ENCODE results near the gene KCNQ5.
A peak's percentile ranks its signal among the peaks of the same experiment; 100 is the strongest.
"Not testable (repeated sequence)": the region's sequence is repeated elsewhere in the genome, so short reads cannot be mapped to it uniquely, and the experiment has no call there.

The KCNQ5 gene

DNA sequence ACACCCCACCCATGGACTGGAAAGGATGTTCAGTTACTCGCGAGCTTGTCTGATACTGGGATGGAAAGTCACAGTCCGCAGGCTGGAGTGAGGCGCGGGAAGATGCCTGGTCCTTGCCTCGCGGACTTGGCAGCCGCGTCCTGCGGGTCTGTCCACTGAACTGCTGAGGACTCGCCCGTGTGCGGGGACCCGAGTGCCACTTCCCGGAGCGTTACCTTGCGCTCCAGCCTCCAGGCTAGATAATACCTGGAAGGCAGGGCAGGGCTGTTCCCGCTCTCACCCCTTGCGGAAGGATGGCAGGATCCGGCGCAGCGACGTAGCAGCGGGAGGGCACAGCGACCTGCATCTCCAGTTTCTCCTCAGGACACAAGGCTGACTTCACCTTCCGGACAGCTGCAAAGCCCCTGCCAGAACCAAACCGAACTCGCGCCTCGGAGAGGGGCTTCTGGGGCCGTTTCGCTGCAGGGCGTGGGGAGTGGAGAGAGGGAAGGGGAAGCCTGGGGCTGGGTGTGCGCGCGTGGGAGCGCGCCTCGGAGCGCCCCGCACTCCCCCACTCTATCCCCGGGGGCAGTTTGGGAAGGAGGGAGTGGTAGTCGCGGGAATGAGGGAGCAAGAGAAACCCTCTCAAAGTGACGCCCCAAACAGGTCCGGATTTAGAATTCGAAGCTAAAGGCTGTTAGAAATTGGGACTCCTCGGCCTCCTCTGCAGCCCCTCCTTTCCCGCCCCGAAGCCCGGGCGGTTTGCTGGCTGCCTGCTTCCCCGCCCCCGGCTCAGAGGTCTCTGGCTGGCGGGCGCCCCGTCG, at the start of gene KCNQ5:
TSS of gene KCNQ5 (plus strand) at position 774 of the 803 bp plus-strand sequence.
- no peak for DNase-seq

DNA sequence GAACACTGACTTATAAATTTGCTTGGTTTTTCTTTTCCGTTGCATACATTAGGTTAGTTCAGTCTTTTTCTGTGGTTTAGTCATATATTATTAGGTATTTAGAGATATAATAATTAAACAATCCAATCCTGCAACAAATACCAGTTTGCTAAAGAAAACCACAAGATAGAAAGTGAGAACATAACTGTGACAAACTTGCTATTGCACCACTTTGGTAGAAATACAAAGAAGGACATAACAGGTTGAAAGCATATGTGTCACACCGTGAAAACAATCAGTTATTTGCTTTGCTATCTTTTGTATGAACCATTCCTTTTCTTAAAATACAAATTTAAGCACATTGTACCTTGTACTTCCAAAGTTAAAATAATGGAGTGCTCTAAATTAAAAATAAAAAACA, 42.0 kb upstream of the KCNQ5 start:
- no peak for DNase-seq

DNA sequence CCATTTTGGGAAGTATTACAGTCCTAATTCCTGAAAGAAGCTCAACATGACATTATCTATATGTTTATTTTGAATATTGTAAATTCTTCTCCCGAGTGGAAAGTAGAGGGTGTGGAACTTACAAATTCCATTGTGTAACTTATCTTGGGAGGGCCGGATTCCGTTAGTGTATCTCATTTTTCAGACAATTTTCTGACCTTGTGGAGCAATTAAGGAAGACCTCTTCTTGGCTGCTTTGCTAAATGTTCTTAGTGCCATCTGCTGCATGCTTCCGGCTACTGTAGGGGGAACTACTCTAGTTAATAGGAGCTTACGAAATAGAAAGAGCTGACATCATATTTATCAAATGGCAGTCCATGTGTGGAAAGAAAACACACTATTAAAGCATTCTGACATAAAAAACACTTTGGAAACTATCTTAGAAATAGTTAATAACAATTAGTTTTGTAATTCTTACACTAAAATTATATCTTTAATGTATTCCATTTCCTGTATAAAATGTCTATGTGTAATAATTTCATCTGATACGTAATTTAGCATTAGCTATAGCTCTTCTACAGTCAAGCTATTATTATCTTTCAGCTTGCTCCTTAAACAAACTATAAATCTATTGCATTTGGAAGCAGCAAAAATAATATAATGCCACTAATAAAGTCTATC, 41.5 kb upstream of the KCNQ5 start:
- peak; percentile 29 for DNase-seq

DNA sequence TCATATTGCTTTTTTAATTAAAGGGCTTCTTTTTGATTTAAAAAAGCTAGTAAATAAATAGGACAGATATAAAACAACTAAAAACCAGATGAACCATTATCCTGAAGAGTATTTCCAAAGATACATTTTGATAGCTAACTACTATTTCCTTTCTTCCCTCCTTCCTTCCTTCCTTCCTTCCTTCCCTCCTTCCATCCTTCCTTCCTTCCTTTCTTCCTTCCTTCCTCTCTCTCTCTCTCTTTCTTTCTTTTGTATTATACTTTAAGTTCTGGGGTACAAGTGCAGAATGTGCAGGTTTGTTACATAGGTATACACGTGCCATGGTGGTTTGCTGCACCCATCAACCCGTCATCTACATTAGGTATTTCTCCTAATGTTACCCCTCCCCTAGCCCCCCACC, 40.9 kb upstream of the KCNQ5 start:
- not testable (repeated sequence) for DNase-seq

DNA sequence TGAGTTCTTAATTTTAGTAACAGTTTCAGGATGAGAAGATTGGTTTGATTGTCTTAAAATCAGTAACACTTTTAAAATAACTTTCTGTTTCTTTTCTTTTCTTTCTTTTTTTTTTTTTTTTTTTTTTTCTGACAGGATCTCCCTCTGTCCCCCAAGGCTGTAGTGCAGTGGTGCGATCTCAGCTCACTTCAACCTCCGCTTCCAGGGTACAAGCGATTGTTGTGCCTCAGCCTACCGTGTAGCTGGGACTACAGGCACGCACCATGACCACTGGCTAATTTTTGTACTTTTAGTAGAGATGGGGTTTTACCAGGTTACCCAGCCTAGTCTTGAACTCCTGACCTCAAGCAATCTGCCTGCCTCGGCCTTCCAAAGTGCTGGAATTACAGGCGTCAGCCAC, 33.7 kb upstream of the KCNQ5 start:
- no peak for DNase-seq

DNA sequence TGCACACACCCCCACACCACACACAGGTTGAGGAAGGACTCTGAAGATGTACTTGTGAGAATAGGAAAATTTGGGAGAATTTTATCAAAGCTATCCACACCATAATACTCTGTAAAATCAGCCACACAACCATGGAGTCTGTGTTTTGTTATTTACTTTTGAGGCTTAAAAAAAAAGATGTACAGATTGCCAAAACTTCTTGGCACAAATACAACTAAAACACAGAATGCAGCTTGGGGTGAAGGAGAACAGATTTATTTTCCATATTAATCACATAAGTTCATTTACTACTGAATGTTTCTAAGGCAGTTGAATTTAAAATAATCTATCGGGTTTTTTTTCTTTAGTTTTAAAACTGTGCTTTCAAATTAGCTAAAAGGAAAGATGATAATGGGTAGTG, 32.8 kb upstream of the KCNQ5 start:
- DNase-seq = no peak

DNA sequence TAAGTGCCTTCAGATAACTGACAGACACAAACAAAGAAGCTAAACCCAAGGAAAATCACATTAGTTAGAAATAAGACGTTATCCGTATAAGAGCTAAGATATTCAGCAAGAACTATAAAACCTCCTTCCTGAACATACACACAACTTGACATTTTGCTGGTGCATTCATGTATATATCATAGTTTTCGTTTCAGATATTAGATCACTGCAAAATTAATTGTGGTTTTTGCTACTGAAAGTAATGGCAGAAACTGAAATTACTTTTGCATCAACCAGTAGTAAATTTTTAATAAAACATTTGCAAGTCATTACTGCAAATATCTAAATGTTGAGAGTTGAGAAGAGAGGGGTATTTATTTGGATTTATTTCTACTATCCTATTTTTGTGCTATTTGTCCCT, 26.1 kb upstream of the KCNQ5 start:
- no peak for DNase-seq

DNA sequence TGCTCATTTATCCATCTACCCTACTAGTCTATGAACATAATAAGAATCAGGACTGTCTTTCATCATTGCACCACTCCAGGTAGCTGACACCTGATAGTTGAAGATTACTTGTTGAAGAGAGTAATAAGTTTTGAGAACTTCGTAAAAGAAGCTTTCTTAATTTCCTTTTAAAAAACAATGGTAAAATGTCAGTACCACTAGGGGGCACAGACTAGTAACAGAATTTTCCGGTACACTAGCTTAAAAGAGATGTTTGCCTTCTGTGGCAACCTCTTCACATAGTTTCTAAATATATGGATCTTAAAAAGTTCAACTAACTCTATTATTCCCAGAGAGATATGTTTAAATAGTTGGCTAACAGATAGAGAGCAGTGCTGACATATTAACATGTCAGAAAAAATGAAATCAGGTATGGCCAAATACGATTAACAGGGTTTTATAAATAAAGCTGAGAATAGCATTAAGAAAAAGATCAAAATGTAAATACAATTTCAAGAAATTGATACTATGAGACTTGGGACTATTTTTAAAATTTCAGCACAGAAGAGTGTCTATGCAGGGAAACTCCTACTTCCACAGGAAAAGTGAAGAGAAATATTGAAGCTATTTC, 5.4 kb upstream of the KCNQ5 start:
- DNase-seq = peak; percentile 4

DNA sequence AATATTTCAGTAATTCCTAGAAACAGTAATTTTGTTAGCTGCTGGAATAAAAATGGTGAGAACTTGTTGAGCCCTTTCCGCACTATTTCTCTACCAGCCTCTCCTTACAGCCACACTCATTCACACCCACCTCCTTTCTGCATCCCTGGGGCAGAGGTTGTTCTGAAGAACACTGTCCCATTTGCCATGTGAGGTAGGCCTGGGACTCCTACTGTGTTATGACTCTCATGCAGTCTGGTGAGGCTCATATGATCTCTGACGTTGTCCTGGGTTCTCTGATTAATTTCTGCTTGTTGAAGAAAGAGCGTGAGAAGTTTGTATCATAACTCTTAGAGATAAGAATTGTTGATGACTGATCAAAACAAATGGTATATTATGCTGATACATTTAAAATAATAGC, 4.1 kb upstream of the KCNQ5 start:
- no peak for DNase-seq

DNA sequence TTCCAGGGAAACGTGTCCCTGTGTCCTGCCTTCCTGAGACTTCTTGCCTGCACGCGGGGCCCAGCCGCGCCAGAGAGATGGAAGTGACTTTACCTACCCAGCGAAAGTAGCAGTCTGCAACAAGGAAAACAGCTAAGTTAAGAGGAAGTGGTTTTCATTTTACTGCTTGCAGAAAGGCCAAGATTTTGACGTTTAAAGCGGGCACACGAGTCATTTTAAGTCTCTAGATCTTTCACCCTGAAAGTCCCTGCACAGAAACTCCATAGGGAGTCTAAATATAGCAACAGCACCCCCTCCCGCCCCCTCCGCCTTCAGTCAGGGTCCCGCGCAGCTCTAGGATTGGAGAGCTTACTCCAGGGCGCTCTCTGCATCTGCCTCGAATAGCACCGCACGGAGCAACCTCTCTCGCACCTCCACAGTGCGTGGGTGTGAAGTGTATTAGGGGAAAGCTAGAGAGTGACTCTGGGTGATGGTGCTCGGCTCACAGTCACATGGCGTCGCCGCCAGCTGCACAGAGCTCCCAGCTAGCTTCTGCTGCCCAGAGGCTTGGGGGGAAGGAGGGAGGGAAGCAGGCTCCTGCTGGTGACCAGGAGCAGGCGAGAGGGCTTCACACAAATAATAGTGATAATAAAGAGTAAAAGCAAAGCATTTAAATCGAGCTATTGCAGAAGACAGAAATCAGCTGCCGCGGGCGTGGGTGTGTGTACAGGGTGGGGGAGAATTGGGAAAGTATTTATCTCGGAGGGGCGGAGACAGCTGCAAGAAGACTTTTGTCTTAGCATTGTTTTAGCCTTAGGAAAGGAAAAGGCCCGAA, 1.8 kb upstream of the KCNQ5 start:
- DNase-seq = no peak

DNA sequence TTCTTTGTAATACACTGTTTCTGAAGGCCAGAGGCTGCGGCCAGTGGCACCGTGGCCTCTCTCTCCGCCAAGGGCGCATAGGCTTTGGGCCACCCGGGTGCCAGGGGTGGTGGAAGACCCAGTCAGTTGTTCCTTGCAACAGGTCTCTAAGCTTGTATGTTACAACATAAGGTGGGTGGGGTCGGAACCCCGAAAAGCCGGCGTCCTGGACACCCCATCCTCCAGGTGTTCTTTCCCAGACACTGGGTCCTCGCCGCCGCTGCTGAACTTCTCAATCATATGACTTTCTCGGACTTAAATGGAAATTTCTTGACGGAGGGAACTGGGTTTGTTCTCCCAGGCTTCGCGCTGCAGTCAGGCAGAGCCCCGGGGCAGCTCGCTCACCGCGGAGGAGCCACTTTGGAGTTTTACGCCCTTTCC, 983 bp upstream of the KCNQ5 start:
- no peak for DNase-seq

DNA sequence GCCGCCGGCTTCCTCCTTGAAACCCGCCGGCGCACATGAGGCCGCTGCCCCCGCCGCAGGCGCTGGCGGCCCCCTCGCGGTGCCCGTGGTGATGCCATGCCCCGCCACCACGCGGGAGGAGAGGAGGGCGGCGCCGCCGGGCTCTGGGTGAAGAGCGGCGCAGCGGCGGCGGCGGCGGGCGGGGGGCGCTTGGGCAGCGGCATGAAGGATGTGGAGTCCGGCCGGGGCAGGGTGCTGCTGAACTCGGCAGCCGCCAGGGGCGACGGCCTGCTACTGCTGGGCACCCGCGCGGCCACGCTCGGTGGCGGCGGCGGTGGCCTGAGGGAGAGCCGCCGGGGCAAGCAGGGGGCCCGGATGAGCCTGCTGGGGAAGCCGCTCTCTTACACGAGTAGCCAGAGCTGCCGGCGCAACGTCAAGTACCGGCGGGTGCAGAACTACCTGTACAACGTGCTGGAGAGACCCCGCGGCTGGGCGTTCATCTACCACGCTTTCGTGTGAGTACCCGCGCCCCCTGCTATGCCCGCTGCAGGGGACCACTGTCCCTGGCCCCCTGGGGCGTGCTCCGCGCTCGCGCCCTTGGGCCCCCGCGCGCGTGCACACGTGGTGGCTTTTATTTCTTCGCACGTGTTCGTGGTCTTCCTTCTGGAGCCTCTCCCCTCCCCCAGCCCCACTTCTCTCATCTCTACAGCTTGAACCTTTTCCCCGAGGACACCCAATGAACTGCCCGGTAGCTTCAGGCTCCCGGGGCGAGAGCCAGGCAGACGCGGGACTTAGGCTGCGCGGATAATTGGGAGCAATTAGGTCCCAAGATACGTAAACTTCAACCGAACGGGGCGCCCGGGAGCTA, 453 bp downstream of the KCNQ5 start:
- peak; percentile 43 for DNase-seq

DNA sequence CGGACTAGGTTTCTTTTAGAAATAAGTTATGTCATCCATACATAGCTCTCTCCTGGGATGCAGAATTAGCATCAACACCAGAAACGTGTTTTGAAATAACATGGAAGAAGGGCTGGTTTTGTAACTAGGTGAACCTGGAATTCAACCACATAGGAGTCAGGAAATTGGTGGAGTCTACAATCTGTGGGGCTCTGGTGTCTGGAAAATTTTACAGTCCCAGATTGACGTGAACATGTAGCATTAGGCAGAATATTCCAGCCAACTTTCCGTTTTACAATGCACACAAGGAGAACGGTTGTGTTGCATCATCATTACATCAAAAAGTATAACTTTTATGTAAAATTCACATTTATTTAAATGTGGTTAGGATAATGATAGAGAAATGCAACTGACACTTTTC, 1.9 kb downstream of the KCNQ5 start:
- no peak for DNase-seq

DNA sequence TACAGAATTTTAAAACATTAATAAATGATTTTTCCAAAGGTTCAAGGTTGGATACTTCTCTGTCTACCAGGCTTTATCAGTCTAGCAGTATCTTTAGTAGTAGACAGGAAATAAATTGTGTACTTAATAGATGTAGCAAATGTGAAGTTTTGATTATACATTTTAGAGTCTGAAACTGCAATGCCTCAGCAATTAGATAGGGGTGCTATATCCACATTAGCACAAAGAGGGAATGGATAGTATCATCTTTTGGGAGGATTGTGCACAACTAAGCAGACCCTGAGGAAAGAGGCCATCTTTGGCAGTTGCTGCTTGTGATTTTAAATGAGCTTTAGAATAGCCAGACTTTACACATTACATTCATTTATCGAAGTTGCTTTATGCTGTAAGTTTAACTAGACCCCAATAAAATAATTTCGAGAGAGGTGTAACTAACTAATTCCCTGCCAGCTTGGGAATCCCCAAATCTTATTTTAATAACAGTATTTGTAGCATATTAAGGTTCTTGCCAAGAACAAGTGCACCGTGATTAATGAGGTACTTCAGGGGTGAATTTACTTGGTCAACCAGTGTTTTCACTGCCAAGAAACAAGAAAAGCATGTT, 2.8 kb downstream of the KCNQ5 start:
- DNase-seq = no peak

DNA sequence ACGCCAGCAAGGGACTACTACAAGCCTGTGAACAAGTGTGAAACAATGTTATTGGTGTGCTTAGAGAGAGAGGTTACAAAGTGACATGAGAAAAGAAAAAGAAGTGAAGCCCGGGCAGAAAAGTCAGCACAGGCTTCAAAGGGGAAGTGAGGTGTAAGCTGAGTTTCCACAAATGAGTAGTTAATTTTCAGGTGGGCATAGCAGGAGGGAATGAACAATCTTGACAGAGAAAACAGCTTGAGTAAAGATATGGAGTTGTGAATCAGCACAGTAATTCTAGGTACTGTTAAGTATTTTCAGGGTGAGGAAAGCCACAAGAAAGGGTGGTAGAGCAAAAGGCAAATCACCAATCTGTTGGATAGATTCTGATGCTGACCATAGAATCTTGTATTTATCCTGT, 4.3 kb downstream of the KCNQ5 start:
- DNase-seq = no peak

DNA sequence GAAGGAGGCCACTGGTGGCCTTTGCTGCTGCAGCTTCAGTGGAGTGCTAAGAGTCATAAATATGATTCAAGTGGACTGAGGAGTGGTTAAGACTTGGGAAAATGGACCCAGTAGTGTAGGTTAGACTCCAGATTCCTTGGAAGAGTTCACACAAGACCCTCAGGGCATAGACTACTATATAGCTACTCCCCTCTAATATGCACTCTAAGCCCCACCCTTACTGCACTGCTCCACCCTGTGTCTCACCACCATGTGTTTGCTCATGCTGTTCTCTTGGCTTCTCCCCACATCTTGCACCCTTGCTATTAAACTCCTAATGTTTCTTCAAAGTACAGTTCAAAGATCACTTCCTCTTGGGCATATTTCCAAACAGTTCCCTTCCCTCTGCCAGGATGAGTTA, 5.7 kb downstream of the KCNQ5 start:
- no peak for DNase-seq

DNA sequence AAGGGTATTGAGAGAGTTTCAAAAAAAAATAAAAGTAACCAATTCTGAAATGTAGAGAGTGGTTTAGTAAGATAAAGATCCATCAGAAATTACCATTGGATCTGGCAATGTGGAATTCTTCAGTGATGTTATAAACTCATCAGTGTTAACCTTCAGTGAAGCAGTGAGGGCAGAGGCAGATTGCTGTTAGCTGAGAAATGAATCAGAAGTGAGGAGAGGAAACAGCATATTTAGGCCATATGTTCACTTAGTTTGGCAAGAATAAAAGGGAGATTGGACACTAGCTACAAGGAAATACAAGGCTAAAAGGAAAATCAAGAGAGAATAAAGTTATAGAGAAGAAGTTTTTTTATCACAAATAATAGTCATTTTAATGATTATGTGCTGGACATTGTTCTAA, 9.6 kb downstream of the KCNQ5 start:
- no peak for DNase-seq

DNA sequence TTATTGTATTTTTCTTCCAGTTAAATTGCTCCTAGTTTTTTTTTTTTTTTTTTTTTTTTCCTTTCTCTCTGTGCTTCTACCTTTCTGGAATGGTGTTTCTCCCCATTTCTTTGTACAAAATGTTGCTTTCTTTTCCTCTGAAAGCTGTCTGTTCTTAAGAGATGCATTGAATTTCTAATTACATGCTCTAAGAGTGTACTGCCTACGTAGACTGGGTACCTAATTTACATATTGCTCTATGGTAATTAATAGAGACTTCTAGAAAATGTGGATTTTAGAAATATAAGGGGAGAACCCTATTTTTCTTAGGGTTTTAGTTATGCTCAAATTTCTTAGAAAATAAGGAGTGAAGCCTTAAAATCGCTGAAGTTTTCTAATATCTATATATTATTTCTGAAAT, 13.8 kb downstream of the KCNQ5 start:
- DNase-seq = no peak

DNA sequence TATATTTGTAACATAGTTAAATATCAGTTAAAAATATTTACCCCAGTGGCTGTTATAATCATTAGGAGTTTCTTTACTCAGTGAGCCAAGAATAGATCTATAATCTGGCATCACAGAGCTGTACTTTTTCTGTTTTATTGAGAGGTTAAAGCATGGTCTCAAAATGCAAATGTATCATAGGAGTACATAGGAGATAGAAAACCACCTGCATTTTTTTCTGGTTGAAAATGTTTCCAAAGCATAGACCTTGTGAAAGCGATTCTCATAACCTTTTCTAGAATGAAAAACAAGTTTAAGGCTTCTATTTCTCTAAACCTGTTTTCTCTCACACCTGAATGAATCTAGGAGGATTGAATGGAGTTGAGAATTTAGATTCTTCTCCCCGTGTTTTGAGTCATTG, 14.4 kb downstream of the KCNQ5 start:
- DNase-seq = no peak

DNA sequence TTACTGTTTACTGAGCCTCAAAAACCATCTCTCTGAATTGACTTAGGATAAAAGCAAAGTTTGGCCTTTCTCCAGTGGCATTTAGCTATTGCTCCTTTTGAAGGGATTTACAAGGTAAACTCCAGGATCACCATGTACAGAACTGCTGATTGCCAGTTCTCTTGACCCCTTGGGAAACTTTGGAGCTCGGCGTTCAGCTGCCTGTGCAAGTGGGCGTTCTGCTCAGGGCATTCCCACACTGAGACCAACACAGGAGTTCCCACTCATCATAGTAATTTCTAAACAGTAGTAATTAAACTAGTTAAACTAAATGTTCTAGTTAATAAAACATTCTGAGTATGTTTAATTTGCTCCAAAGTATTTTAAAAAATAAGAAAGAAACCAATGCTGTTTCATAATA, 14.9 kb downstream of the KCNQ5 start:
- DNase-seq = no peak

DNA sequence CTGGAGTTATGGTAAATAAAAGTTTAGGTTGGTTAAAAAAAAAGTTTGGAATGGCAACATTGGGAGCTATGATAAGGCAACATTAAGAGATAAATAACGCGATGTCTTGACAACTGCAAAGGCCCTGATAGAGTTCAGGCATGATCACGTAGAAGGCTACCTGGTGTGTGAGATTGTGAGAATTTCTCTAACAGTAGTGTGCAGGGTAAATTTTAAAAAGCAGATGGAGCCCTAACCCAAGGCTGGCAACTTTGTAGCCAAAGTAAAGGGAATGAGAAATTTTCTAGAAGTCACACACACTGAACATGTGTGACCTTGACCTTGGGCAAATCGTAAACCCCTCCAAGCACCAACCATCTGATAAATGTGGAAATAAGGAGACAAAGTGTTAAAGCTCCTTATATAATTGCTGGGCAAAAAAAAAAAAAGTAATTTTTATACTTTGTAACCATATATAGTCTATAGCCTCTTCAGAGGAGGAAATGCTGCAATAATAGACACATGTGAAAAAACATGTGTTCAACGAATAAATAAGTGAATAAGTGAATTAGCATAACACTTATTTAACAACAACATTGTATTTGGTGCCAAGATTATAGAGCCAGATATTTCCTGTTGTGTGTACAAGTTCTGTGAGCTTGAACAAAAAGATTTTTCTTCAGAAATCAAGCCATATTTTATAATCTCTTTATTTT, 18.2 kb downstream of the KCNQ5 start:
- no peak for DNase-seq

DNA sequence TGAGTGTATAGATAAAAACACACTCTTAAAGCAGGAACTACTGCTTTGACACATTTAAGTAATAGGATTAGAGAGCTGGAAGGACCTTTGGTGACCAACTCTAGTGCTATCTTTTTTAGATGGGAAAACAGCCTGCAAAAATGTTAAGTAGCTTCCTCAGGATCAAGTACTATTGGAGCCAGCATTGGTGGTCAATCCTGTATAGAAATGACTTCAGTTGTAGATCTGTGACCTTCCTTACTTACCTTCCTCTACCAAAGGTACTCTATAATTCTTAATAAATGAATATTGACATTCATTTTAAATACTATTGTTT, 18.7 kb downstream of the KCNQ5 start:
- no peak for DNase-seq
